Vagina (tissue), 2 donors: Measurements from ENCODE around the gene MRTFB. TPM values are rescaled to one million over a fixed set of nuclear protein-coding genes. Genes with fewer than 3 reads are reported as not detected.

Experiments used
- DNase-seq, 2 donors: peaks; one replicate each; pipeline ENCODE4 v3.0.0-alpha.2; 2017; ENCODE audit errors: extremely low spot score in 2 of 2
- H3K27ac ChIP-seq: fragments of 200-600 bp; sonication (generic); one replicate; pipeline ENCODE4 v1.5.1; 2019
- H3K27me3 ChIP-seq: fragments of 200-600 bp; sonication (generic); one replicate; pipeline ENCODE4 v1.5.1; 2019
- H3K36me3 ChIP-seq, 2 donors: fragments of 200-600 bp; sonication (generic); one replicate each; pipeline ENCODE4 v1.5.1; 2017 to 2019
- H3K4me1 ChIP-seq: fragments of 200-600 bp; sonication (generic); one replicate; pipeline ENCODE4 v1.5.1; 2019
- H3K4me3 ChIP-seq, 2 donors: fragments of 200-600 bp; sonication (generic); 1 replicate in 1 of 2; 2 replicates in 1 of 2; pipeline ENCODE4 v1.5.1; 2016 to 2019
- H3K9me3 ChIP-seq: fragments of 200-600 bp; sonication (generic); one replicate; pipeline ENCODE4 v1.5.1; 2019
- CTCF ChIP-seq, 3 experiments: fragments of 450-650 bp in 2 of 3; fragments of 200-600 bp in 1 of 3; sonication (generic) in 1 of 3; IDR thresholded peaks; one replicate each; pipeline ENCODE4 v1.5.1; 2017 to 2019; ENCODE audit warnings: antibody characterized with exemption in 3 of 3, mild to moderate bottlenecking in 2 of 3, moderate library complexity in 2 of 3
- POLR2A ChIP-seq, 2 donors: fragments of 450-650 bp; IDR thresholded peaks; one replicate each; pipeline ENCODE4 v1.6.1; 2017; ENCODE audit warnings: antibody characterized with exemption in 2 of 2, mild to moderate bottlenecking in 2 of 2, moderate library complexity in 2 of 2
- POLR2AphosphoS5 ChIP-seq, 2 donors: sonication (generic); formaldehyde crosslinking; IDR thresholded peaks; one replicate each; pipeline ENCODE4 v1.9.0; 2017; ENCODE audit warnings: antibody characterized with exemption in 2 of 2, mild to moderate bottlenecking in 2 of 2, low read depth in 1 of 2; ENCODE audit not compliant: insufficient read depth in 1 of 2
- intact Hi-C: fragments of 100-400 bp; cut with DNase I; formaldehyde crosslinking; loops from one replicate; pipeline ENCODE4 v1.15.1; 2023
- total RNA-seq: library from RNA; depleted of rRNA; stranded (reverse); fragments of >200 nt; gene quantifications from one replicate; pipeline ENCODE4 v1.2.3, GENCODE V29; 2016

Gene MRTFB
- total RNA-seq, 1 donor from 2014 or later: 103 TPM

DNA sequence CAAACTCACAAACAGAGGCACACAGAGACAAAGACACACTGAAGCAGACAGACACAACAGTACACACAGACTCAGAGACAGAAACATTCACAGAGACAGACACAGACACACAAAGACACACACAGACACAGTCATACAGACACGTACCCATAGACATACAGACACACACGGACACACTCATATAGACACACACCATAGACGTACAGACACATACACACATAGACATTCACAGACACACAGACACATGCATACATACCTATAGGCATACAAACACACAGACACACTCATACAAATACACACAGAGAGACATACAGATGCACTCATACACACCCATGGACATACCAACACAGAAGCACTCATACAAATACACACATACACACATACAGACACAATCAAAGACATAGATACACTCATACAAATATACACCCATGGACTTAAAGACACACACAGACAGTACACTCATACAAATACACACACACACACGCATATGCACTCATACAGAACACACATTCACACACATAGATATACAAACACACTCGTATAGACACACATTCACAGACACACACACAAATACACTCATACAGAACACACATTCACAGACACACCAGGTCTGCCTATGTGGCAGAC is 19.9 kb upstream of the MRTFB start:
- no peaks in the 10 kb centered on the region for H3K4me1 ChIP-seq
- H3K9me3 ChIP-seq: no peaks in the 10 kb centered on the region
- no peaks in the 10 kb centered on the region for H3K36me3 ChIP-seq
- no peak for TF ChIP-seq CTCF (IDR thresholded peaks at IDR 0.05)
- no peak for TF ChIP-seq POLR2A (IDR thresholded peaks at IDR 0.05)
- no peak for TF ChIP-seq POLR2AphosphoS5 (IDR thresholded peaks at IDR 0.05; ENCODE audit: insufficient read depth in 1 of 2, low read depth in 1 of 2)
- no peaks in the 10 kb centered on the region for H3K27me3 ChIP-seq
- intact Hi-C loops: no loop called here
- no peak overlapping the region for H3K27ac ChIP-seq
- no peak overlapping the region for H3K4me3 ChIP-seq
- DNase-seq: no peak

DNA sequence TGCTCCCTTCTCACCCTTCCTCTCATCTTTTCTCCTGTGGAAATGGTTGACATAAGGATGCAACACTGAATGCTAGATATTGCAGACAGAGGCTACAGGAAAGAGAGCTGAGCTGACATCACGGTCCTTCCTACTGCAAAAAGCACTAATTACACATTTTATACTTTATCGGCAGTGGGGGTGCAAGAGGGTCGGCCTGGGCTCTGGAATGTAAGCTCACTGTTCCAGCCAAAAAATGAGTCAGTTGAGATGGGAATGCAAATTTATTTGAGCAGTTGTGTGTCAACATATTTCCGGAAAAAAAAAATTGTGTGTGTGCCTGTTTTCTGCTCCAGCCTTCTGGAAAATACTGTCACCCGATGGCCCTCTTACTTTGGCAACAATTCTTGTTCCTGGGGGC is 14.1 kb upstream of the MRTFB start:
- peak overlapping the region; percentile 42 for H3K27ac ChIP-seq
- no peak for DNase-seq
- no peaks in the 10 kb centered on the region for H3K36me3 ChIP-seq

GRCh38 chr16:14057878-14058382 is 13.2 kb upstream of the MRTFB start:
- Histone ChIP-seq H3K27ac (no peak overlapping the region), H3K4me3 (no peak overlapping the region), H3K36me3 (no peaks in the 10 kb centered on the region), H3K27me3 (no peaks in the 10 kb centered on the region), H3K9me3 (no peaks in the 10 kb centered on the region), H3K4me1 (no peaks in the 10 kb centered on the region)
- no peak for DNase-seq
- TF ChIP-seq POLR2AphosphoS5 (IDR thresholded peaks at IDR 0.05; ENCODE audit: insufficient read depth in 1 of 2, low read depth in 1 of 2): peak in 1 of 2 donors; percentile 18
- TF ChIP-seq POLR2A (IDR thresholded peaks at IDR 0.05): no peak
- TF ChIP-seq CTCF (IDR thresholded peaks at IDR 0.05): no peak
- intact Hi-C loops: no loop called here

More for the DNA sequence above, 14.1 kb upstream of the MRTFB start:
- Histone ChIP-seq H3K9me3 (no peaks in the 10 kb centered on the region), H3K27me3 (no peaks in the 10 kb centered on the region), H3K4me3 (no peak overlapping the region), H3K4me1 (no peaks in the 10 kb centered on the region)
- no peak for TF ChIP-seq CTCF (IDR thresholded peaks at IDR 0.05)
- TF ChIP-seq POLR2A (IDR thresholded peaks at IDR 0.05): no peak
- TF ChIP-seq POLR2AphosphoS5 (IDR thresholded peaks at IDR 0.05; ENCODE audit: insufficient read depth in 1 of 2, low read depth in 1 of 2): no peak
- intact Hi-C loops: no loop called here

GRCh38 chr16:14061732-14062259 is 9.3 kb upstream of the MRTFB start:
- no peaks in the 10 kb centered on the region for H3K4me1 ChIP-seq
- no peak for TF ChIP-seq CTCF (IDR thresholded peaks at IDR 0.05)
- no peak for TF ChIP-seq POLR2A (IDR thresholded peaks at IDR 0.05)
- no peak for TF ChIP-seq POLR2AphosphoS5 (IDR thresholded peaks at IDR 0.05; ENCODE audit: insufficient read depth in 1 of 2, low read depth in 1 of 2)
- H3K4me3 ChIP-seq: no peak overlapping the region
- no peaks in the 10 kb centered on the region for H3K9me3 ChIP-seq
- intact Hi-C loops: no loop called here
- no peak for DNase-seq
- H3K27me3 ChIP-seq: no peaks in the 10 kb centered on the region
- H3K27ac ChIP-seq: no peak overlapping the region
- H3K36me3 ChIP-seq: no peaks in the 10 kb centered on the region

- DNase-seq: no peak
- Histone ChIP-seq H3K4me3 (no peak overlapping the region), H3K27ac (no peak overlapping the region), H3K36me3 (no peaks in the 10 kb centered on the region), H3K4me1 (no peaks in the 10 kb centered on the region), H3K9me3 (no peaks in the 10 kb centered on the region), H3K27me3 (no peaks in the 10 kb centered on the region)
- intact Hi-C loops: no loop called here
- no peak for TF ChIP-seq CTCF (IDR thresholded peaks at IDR 0.05)
- TF ChIP-seq POLR2A (IDR thresholded peaks at IDR 0.05): no peak
- no peak for TF ChIP-seq POLR2AphosphoS5 (IDR thresholded peaks at IDR 0.05; ENCODE audit: insufficient read depth in 1 of 2, low read depth in 1 of 2)
Measured at GRCh38 chr16:14062261-14062660, 8.9 kb upstream of the MRTFB start.
